AG09319 (cell line): ENCODE data around the gene KXD1.

ENCODE experiments used
- DNase-seq: peaks from one replicate; pipeline ENCODE4 v3.0.0-alpha.2; 2010; ENCODE audit warnings: low read depth; ENCODE audit errors: extremely low read depth
- TF ChIP-seq, protein P1 (sequence below): IDR thresholded peaks from 2 replicates; pipeline ENCODE4 v1.5.1; 2011; ENCODE audit warnings: low read depth, mild to moderate bottlenecking, inconsistent platforms, low read length, moderate library complexity

Gene KXD1

DNA sequence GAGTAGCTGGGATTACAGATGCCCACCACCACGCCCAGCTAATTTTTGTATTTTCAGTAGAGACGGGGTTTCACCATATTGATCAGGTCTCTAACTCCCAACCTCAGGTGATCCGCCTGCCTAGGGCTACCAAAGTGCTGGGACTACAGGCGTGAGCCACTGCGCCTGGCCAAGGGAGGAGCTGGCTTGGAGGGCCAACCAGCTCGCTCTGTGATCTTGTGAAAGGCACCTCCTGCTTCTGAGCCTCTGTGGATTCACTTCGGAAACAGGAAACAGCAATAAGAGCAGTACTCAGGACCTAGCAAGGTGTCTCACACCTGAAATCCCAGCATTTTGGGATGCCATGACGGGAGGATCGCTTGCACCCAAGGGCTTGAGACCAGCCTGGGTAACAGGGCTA lies 33.8 kb upstream of the KXD1 start:
- no peak for DNase-seq
- TF ChIP-seq, protein P1, sequence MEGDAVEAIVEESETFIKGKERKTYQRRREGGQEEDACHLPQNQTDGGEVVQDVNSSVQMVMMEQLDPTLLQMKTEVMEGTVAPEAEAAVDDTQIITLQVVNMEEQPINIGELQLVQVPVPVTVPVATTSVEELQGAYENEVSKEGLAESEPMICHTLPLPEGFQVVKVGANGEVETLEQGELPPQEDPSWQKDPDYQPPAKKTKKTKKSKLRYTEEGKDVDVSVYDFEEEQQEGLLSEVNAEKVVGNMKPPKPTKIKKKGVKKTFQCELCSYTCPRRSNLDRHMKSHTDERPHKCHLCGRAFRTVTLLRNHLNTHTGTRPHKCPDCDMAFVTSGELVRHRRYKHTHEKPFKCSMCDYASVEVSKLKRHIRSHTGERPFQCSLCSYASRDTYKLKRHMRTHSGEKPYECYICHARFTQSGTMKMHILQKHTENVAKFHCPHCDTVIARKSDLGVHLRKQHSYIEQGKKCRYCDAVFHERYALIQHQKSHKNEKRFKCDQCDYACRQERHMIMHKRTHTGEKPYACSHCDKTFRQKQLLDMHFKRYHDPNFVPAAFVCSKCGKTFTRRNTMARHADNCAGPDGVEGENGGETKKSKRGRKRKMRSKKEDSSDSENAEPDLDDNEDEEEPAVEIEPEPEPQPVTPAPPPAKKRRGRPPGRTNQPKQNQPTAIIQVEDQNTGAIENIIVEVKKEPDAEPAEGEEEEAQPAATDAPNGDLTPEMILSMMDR = no peak

DNA sequence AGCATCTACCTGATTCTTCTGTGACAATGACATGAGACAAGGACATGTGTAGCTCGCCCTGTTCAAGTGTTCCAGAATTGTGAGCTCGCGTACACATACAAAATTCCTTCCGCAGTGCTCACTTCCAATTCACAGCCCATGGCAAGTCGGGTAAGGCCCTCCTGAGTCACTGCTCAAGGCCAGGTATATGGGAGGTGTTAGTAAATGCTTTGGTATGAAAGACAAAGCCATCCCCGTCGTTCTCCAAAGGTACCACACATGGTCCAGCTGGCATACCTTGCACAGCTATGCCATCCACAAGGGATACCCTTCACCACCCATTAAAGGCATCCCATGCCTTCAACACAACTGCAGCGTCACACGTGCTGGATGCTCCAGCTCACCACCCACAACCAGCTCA lies 31.4 kb upstream of the KXD1 start:
- TF ChIP-seq, protein P1 = no peak
- no peak for DNase-seq

DNA sequence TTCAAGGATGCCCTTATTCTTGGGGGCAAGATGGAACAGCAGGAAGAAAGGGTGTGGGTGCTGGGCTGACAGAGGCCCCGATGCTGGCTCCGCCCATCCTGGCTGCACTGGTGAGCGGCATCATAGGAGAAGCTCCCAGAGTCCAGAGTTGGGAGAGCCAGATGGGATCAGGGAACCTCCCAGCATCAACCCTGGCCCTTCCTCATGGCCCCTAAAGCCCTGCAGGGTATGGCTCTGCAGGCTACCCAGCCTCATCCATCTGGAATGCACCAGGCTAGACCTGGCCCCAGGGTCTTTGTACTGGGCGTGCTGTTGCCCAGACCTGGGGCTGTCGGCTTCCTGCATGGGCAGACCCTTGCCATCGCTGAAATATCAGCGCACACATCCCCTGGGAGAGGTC lies 27.9 kb upstream of the KXD1 start:
- DNase-seq = no peak
- TF ChIP-seq, protein P1 = no peak

DNA sequence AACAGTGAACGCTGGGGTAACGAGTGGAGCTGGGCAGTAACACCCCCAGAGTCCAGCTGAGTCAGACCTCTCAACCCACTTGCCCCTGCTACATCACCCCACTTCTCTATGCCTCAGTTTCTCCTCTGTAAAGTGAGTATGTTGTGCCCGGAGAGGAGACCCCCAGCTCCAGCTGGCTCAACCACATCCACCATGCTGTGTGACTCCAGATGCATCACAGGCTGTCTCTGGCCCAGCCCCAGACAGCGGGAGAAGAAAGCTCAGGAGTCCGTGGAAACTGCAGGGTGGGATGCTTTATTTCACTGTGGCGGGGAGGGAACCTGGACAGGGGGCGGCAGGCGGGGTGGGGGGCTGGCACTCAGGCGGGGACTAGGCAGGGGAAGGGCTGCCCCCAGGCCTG lies 26.2 kb upstream of the KXD1 start:
- no peak for DNase-seq
- TF ChIP-seq, protein P1 = no peak

DNA sequence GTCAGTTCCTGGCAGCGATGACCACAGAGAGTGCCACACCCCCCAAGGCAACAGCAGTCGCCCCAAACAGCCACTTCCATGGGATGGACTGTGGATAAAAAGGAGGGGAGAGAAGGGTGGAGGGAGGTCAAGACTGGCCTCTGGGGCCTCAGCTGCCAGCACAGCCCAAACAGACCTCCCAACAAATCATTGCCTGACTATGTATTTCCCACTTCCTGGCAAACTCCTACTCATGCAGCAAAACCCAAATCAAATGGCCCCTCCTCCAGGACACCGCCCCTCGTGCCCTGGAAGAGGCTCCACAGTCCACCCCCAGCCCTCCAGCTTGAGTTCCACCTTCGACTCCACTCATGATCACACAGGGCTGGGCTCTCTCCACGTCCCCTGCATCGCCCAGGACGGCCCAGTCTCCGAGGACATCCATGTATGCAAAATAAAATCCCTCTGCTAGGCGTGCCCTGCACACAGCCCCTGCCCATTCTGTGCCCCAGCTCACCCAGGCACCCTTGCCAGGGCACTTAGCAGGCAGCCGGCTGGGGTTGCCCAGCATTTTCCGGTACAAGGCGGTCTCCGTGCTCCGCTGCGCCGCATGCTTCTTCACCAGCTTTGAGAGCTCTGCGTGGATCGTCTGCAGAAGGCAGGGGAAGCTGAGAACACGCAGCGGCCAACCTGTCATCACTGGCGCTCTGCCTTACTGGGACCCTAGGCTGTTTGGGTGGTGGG lies 25.3 kb upstream of the KXD1 start:
- TF ChIP-seq, protein P1 = no peak
- DNase-seq = no peak

DNA sequence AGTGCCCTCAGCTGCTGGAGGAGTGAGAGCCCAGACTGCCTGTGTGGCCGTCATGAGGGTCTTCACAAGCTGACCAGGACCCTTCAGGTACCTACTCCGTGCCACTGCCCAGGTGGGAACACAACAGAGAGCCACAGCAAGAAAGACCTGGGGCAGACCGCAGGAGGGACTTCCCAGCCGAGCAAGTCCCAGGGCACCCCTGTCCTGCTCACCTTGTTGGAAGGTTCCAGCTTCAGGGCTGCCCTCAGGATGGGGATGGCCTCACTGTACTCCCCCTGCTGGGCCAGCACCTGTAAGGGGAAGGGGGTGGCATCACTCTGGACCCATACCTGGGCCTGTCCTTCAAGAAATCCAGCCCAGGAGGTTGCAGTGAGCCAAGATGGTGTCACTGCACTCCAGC lies 24.6 kb upstream of the KXD1 start:
- no peak for DNase-seq
- TF ChIP-seq, protein P1 = no peak

DNA sequence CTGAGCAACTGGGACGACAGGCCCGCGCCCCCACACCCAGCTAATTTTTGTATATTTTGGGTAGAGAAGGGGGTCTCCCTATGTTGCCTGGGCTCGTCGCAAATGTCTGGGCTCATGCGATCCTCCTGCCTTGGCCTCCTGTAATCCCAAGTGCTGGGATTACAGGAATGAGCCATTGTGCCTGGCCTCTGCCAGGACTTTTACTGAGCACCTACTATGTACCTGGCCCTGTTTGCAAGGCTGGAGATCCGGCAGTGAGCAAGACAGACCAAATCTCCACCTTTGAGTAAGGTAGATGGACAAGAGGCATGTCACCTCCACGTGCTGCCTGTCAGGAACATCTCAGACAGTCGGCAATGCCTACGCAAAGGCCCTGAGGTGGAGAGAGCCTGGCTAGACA lies 21.2 kb upstream of the KXD1 start:
- TF ChIP-seq, protein P1 = no peak
- no peak for DNase-seq
